DMS153 treated with DMSO at 0.1 percent for 48 hours (cell line): ENCODE measurements around the gene SLC35B2.

Experiments
- DNase-seq: peaks from one replicate; lab custom pipeline; 2025; ENCODE audit not compliant: unreplicated experiment; lab: John Stamatoyannopoulos, UW

Gene SLC35B2

GRCh38 chr6:44286747-44287146, 29.4 kb upstream of the SLC35B2 start:
- no peak for DNase-seq

- no peak for DNase-seq
Observed at GRCh38 chr6:44286285-44286565, 28.9 kb upstream of the SLC35B2 start.

GRCh38 chr6:44285552-44286284, 28.4 kb upstream of the SLC35B2 start:
- DNase-seq: no peak

GRCh38 chr6:44284867-44285266, 27.5 kb upstream of the SLC35B2 start:
- no peak for DNase-seq

GRCh38 chr6:44284121-44284520, 26.8 kb upstream of the SLC35B2 start:
- DNase-seq: no peak

GRCh38 chr6:44278774-44279697, 21.7 kb upstream of the SLC35B2 start:
- no peak for DNase-seq

GRCh38 chr6:44278315-44278714, 21.0 kb upstream of the SLC35B2 start:
- no peak for DNase-seq

- DNase-seq: no peak
Observed at GRCh38 chr6:44277763-44278162, 20.4 kb upstream of the SLC35B2 start.

GRCh38 chr6:44276667-44277640, 19.6 kb upstream of the SLC35B2 start:
- no peak for DNase-seq

GRCh38 chr6:44275749-44276648, 18.7 kb upstream of the SLC35B2 start:
- no peak for DNase-seq

- DNase-seq: no peak
Observed at GRCh38 chr6:44275271-44275748, 18.0 kb upstream of the SLC35B2 start.

- no peak for DNase-seq
Observed at GRCh38 chr6:44273617-44274016, 16.3 kb upstream of the SLC35B2 start.

- no peak for DNase-seq
Observed at GRCh38 chr6:44272999-44273566, 15.8 kb upstream of the SLC35B2 start.

- DNase-seq: no peak
Observed at GRCh38 chr6:44272529-44272928, 15.2 kb upstream of the SLC35B2 start.

GRCh38 chr6:44271914-44272313, 14.6 kb upstream of the SLC35B2 start:
- no peak for DNase-seq

GRCh38 chr6:44271406-44271723, 14.0 kb upstream of the SLC35B2 start:
- no peak for DNase-seq

- no peak for DNase-seq
Observed at GRCh38 chr6:44270526-44271405, 13.4 kb upstream of the SLC35B2 start.

GRCh38 chr6:44269921-44270525, 12.7 kb upstream of the SLC35B2 start, which contains the start of gene TMEM151B:
Gene TMEM151B, plus strand, starts transcription at chr6:44270450. Its CDS starts 293 bp downstream, at chr6:44270743.
- DNase-seq: no peak
